ENCODE data around the gene FZD10. TPM values are rescaled to one million over a fixed set of nuclear protein-coding genes. Genes with fewer than 3 reads are reported as not detected.

The FZD10 gene
- total RNA-seq, 2 donors from 2014 or later: under 0.01 to 0.52 TPM

GRCh38 chr12:130146176-130146931 is 15.9 kb upstream of the FZD10 start:
- no peaks in the 10 kb centered on the region for H3K4me1 ChIP-seq
- intact Hi-C loops (cut with DNase I): no loop called here
- H3K4me3 ChIP-seq: no peak overlapping the region
- ATAC-seq (no peak), DNase-seq (no peak)
- H3K27ac ChIP-seq: no peak overlapping the region
- WGBS, 2 donors: 45 to 57% methylated on average over 10 of the region's 10 CpGs
- no peaks in the 10 kb centered on the region for H3K36me3 ChIP-seq (replicated peaks in 1 of 2; ENCODE audit: insufficient read depth in 1 of 2, low read depth in 2 of 2)
- H3K27me3 ChIP-seq: no peaks in the 10 kb centered on the region
- H3K9me3 ChIP-seq: no peaks in the 10 kb centered on the region
- TF ChIP-seq POLR2A (IDR thresholded peaks at IDR 0.05) (no peak), CTCF (IDR thresholded peaks at IDR 0.05) (no peak)

DNA sequence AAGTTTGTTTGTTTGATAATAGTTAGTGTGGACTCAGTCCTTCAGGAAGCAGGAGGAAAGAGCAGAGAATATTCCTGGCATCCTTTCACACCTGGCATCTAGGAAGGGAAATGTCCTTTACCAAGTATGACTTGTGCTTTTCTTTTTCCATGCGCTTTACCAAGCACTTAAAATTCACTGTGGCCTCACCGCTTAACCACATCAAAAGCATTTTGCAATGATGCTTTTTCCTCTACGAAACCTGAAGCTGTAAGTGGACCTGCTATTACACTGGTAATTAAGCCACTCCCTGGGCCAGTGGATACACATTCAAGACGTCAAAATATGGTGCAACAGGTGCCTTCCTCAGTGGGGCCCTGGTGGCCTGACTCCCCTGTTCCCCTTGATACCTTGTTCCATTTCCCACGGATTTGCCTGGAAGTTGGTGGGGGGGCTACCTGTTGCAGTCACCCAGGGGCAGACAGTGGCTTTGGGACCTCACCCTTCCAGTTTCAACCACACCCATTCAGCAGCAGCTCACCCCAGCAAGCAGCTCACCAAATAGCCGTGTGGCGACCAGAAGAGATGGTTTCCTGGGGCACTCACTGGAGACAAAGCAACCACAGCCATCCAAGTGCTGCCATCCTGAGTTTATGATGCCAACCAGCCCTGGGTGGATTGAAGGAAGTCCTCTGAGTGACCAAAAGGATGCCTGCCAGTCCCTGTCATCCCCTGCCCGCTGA is 14.2 kb upstream of the FZD10 start:
- TF ChIP-seq POLR2A (IDR thresholded peaks at IDR 0.05) (no peak), CTCF (IDR thresholded peaks at IDR 0.05) (no peak)

GRCh38 chr12:130151846-130152245 is 10.4 kb upstream of the FZD10 start:
- TF ChIP-seq CTCF (IDR thresholded peaks at IDR 0.05): no peak
- no peak for TF ChIP-seq POLR2A (IDR thresholded peaks at IDR 0.05)
- H3K4me1 ChIP-seq: no peaks in the 10 kb centered on the region

More for the DNA sequence above, 14.2 kb upstream of the FZD10 start:
- H3K27me3 ChIP-seq: no peaks in the 10 kb centered on the region
- no peaks in the 10 kb centered on the region for H3K4me1 ChIP-seq
- WGBS, 2 donors: 48 to 55% methylated on average over 7 to 8 of the region's 8 CpGs
- H3K9me3 ChIP-seq: no peaks in the 10 kb centered on the region
- no peak overlapping the region for H3K4me3 ChIP-seq
- ATAC-seq: no peak
- no peaks in the 10 kb centered on the region for H3K36me3 ChIP-seq (replicated peaks in 1 of 2; ENCODE audit: insufficient read depth in 1 of 2, low read depth in 2 of 2)
- no peak overlapping the region for H3K27ac ChIP-seq
- DNase-seq: no peak
- intact Hi-C loops (cut with DNase I): no loop called here

GRCh38 chr12:130152386-130152785 is 9.9 kb upstream of the FZD10 start:
- H3K9me3 ChIP-seq: no peaks in the 10 kb centered on the region
- DNase-seq (no peak), ATAC-seq (no peak)
- no peak overlapping the region for H3K4me3 ChIP-seq
- H3K27me3 ChIP-seq: peaks cover 0 to 8% of the 10 kb centered on the region in 2 donors
- intact Hi-C loops (cut with DNase I): no loop called here
- TF ChIP-seq POLR2A (IDR thresholded peaks at IDR 0.05) (no peak), CTCF (IDR thresholded peaks at IDR 0.05) (no peak)
- 69 to 78% methylated on average over 10 to 12 of the region's 12 CpGs for WGBS, 2 donors
- H3K36me3 ChIP-seq (replicated peaks in 1 of 2; ENCODE audit: insufficient read depth in 1 of 2, low read depth in 2 of 2): no peaks in the 10 kb centered on the region
- no peaks in the 10 kb centered on the region for H3K4me1 ChIP-seq
- H3K27ac ChIP-seq: no peak overlapping the region

More at GRCh38 chr12:130151846-130152245, 10.4 kb upstream of the FZD10 start:
- ATAC-seq: no peak
- Histone ChIP-seq H3K27ac (no peak overlapping the region), H3K4me3 (no peak overlapping the region), H3K27me3 (peaks cover 0 to 8% of the 10 kb centered on the region in 2 donors), H3K36me3 (replicated peaks in 1 of 2; ENCODE audit: insufficient read depth in 1 of 2, low read depth in 2 of 2) (no peaks in the 10 kb centered on the region), H3K9me3 (no peaks in the 10 kb centered on the region)
- intact Hi-C loops (cut with DNase I): no loop called here
- DNase-seq: no peak
- WGBS, 2 donors: 66 to 72% methylated on average over 8 to 9 of the region's 9 CpGs

Data from body of pancreas (tissue), 4 donors.